GM12874 (cell line): ENCODE results near the gene HPCAL4.

Source experiments
- CTCF ChIP-seq: IDR thresholded peaks from 2 replicates; pipeline ENCODE4 v1.5.1; 2011; ENCODE audit warnings: low read depth, mild to moderate bottlenecking, control low read depth, low read length, moderate library complexity; ENCODE audit not compliant: insufficient read depth

The HPCAL4 gene

DNA sequence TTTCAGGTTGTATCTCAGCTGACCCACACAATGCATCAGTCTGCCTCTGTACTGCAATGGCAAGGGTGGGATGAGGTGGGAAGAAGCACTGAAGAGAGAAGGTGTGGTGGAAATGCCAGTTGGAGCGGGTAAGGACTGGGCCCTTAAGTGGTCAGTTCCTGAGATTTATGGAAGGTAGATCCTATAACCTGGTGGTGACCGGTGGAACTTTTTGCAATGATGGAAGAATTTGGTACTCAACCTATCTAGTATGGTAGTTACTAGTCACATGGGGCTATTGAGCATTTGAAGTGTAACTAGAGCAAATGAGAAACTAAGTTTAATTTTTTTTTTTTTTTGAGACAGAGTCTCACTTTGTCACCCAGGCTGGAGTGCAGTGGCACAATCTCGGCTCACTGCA lies 8.2 kb upstream of the HPCAL4 start:
- no peak for TF ChIP-seq CTCF

DNA sequence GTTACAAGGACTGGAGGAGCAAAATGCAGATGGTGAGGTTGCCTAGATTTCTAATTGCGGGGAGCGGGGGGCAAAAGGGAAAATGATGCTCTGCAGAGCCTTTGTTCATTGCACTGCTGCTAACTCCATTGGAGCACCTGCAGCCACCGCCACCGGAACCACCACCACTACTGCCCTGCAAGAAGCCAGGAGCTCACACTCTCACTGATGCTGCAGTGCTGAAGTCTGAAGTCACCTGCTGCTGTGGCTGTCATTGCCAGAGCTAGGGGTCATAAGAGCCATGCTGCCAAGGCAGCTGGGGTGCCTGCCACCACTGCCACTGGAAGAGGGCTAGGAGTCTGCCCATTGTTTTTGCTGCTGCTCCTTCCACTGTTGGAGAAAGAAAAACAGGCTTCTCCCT lies 7.3 kb upstream of the HPCAL4 start:
- TF ChIP-seq CTCF: no peak

DNA sequence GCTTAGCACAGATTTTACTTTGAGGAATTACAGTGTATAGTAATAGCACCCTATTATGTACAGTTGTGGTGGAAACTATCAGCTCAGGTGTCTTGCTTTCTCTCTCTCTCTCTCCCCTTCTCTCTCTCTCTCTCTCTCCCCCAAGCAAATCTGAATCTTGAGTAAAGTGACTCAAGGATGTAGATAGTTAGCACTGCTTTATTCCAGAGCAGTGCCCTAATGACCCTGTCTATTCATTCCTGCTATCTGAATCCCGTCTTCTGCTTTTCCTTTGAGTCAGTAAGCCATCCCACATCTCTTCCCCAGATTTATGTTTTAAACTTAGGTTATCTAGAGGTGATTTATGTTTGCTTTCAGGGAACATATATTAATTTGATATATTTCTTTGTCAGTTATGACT lies 5.2 kb upstream of the HPCAL4 start:
- no peak for TF ChIP-seq CTCF

DNA sequence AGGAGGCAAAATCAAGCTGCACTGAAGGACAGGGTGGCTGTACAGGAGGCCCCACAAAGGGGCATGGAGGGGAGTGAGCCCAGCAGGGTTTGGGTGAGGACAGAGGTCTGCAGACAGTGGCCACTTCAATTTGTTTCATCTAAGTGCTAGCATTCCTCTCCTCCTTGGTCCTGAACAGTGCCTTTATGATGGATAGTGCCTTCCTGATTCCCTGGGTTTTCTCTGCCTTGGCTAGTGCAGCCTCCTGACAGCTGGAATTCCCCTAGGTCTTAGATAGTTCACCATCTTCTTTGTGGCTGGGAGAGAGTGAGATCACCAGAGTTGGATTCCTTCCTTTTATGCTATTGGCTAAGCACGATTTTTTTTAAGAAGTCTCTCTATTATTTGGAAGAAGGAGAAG lies 3.8 kb upstream of the HPCAL4 start:
- TF ChIP-seq CTCF: no peak

DNA sequence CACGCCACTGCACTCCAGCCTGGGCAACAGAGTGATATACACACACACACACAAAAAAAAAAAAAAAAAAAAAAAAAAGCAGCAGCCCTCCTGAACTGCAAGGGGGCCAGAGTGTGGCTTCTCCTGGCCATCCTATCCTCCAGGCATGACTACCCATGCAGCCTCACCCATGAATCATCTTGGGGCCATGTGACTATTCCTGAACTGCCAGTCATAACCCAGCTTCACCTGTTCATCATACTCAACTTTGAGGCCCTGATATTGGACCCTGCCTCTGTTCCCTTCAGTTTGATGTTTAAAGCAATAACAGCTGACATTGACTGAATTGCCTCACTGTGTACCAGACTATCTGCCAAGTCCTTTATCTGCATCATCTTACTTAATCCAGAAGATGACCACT lies 2.8 kb upstream of the HPCAL4 start:
- no peak for TF ChIP-seq CTCF

- no peak for TF ChIP-seq CTCF
These were observed 1.2 kb upstream of the HPCAL4 start for GRCh38 chr1:39692152-39693074.

DNA sequence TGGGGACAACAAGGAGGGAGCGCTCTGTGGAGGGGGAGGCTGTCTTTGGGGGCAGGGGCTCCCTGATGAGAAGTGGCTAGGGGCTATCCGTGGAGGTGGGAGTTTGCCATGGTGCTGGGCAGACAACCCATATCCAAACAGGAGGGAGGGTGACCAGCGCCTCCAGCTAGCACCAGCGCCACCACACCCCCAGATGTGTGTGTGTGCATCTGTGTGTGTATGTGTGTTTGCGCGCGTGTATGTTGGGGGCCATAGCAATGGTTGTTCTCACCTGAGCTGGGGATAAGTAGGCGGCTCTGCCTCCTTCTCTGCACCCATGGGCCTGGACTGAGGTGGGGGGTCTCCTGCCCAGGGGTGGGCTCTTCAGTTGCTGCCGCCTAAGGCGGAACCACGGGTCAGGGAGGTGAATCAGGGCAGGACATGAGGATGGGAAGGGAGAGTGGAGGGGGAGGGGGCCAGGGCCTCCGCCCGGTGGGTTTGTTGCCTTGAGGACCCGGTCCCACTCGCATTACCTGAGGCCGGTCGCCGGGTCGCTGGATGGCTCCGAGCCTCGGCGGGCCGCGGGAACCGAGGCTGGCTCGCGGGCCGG lies 345 bp downstream of the HPCAL4 start:
- TF ChIP-seq CTCF: no peak
